ENCODE results near the gene LRRC4C.

- TF ChIP-seq, protein P1, sequence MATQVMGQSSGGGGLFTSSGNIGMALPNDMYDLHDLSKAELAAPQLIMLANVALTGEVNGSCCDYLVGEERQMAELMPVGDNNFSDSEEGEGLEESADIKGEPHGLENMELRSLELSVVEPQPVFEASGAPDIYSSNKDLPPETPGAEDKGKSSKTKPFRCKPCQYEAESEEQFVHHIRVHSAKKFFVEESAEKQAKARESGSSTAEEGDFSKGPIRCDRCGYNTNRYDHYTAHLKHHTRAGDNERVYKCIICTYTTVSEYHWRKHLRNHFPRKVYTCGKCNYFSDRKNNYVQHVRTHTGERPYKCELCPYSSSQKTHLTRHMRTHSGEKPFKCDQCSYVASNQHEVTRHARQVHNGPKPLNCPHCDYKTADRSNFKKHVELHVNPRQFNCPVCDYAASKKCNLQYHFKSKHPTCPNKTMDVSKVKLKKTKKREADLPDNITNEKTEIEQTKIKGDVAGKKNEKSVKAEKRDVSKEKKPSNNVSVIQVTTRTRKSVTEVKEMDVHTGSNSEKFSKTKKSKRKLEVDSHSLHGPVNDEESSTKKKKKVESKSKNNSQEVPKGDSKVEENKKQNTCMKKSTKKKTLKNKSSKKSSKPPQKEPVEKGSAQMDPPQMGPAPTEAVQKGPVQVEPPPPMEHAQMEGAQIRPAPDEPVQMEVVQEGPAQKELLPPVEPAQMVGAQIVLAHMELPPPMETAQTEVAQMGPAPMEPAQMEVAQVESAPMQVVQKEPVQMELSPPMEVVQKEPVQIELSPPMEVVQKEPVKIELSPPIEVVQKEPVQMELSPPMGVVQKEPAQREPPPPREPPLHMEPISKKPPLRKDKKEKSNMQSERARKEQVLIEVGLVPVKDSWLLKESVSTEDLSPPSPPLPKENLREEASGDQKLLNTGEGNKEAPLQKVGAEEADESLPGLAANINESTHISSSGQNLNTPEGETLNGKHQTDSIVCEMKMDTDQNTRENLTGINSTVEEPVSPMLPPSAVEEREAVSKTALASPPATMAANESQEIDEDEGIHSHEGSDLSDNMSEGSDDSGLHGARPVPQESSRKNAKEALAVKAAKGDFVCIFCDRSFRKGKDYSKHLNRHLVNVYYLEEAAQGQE (IDR thresholded peaks at IDR 0.05) = no peak
- TF ChIP-seq, protein P2, sequence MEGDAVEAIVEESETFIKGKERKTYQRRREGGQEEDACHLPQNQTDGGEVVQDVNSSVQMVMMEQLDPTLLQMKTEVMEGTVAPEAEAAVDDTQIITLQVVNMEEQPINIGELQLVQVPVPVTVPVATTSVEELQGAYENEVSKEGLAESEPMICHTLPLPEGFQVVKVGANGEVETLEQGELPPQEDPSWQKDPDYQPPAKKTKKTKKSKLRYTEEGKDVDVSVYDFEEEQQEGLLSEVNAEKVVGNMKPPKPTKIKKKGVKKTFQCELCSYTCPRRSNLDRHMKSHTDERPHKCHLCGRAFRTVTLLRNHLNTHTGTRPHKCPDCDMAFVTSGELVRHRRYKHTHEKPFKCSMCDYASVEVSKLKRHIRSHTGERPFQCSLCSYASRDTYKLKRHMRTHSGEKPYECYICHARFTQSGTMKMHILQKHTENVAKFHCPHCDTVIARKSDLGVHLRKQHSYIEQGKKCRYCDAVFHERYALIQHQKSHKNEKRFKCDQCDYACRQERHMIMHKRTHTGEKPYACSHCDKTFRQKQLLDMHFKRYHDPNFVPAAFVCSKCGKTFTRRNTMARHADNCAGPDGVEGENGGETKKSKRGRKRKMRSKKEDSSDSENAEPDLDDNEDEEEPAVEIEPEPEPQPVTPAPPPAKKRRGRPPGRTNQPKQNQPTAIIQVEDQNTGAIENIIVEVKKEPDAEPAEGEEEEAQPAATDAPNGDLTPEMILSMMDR (IDR thresholded peaks at IDR 0.05; ENCODE audit: low read depth, low read length, missing input control) = no peak
- TF ChIP-seq RXRA (IDR thresholded peaks at IDR 0.05) (no peak), RAD21 (IDR thresholded peaks at IDR 0.05) (no peak), YY1 (IDR thresholded peaks at IDR 0.05) (no peak)
Observed at GRCh38 chr11:41047229-41047628, 412.2 kb downstream of the LRRC4C start.

Data from liver (tissue), 3 donors.